Heart left ventricle (tissue), 16 donors: ENCODE results near the gene FOXP4. TPM values are rescaled to one million over a fixed set of nuclear protein-coding genes. Genes with fewer than 3 reads are reported as not detected.

ENCODE experiments used
- ATAC-seq, 4 donors: fragments of 200-7000 bp; cut with Tn5 transposase; one replicate each; pipeline ENCODE4 v1.9.1; 2020 to 2022; ENCODE audit warnings: moderate library complexity in 4 of 4, mild to moderate bottlenecking in 3 of 4, moderate number of reproducible peaks in 1 of 4
- DNase-seq, 5 donors: peaks; one replicate each; pipeline ENCODE4 v3.0.0-alpha.2; 2020
- H3K27ac ChIP-seq, 12 donors: fragments of 200-600 bp; sonication (generic) in 4 of 12; one replicate each; pipeline versions ENCODE4 v1.5.0 to v1.8.0; 2016 to 2022; ENCODE audit warnings: mild to moderate bottlenecking in 2 of 12
- H3K27me3 ChIP-seq, 9 donors: fragments of 200-600 bp; sonication (generic) in 2 of 9; one replicate each; pipeline versions ENCODE4 v1.5.1 to v1.8.0; 2016 to 2022; ENCODE audit warnings: mild to moderate bottlenecking in 3 of 9
- H3K36me3 ChIP-seq, 9 donors: fragments of 200-600 bp; sonication (generic) in 2 of 9; one replicate each; pipeline versions ENCODE4 v1.5.0 to v1.8.0; 2018 to 2022; ENCODE audit warnings: mild to moderate bottlenecking in 2 of 9
- H3K4me1 ChIP-seq, 12 donors: fragments of 200-600 bp; sonication (generic) in 4 of 12; one replicate each; pipeline versions ENCODE4 v1.5.0 to v1.8.0; 2016 to 2022; ENCODE audit warnings: mild to moderate bottlenecking in 3 of 12
- H3K4me3 ChIP-seq, 12 donors: fragments of 200-600 bp; sonication (generic) in 4 of 12; one replicate each; pipeline versions ENCODE4 v1.5.0 to v1.8.0; 2017 to 2022; ENCODE audit warnings: mild to moderate bottlenecking in 9 of 12, moderate library complexity in 4 of 12
- H3K9me3 ChIP-seq, 12 donors: fragments of 200-600 bp; sonication (generic) in 4 of 12; one replicate each; pipeline versions ENCODE4 v1.5.0 to v1.8.0; 2016 to 2022; ENCODE audit warnings: mild to moderate bottlenecking in 1 of 12
- POLR2A ChIP-seq, 2 donors: fragments of 450-650 bp; IDR thresholded peaks; one replicate each; pipeline ENCODE4 v1.6.1; 2017; ENCODE audit warnings: antibody characterized with exemption in 2 of 2, mild to moderate bottlenecking in 2 of 2, moderate library complexity in 2 of 2
- WGBS, 4 donors: extraction: QIAGEN DNeasy Blood & Tissue Kit in 2 of 4; methylation state at CpG; one replicate each; pipeline versions ENCODE4 v1.1.5 to v1.1.7; 2013 to 2018; 5-methylcytosine and 5-hydroxymethylcytosine counted together
- intact Hi-C, 10 donors: fragments of 100-400 bp; cut with DNase I; formaldehyde crosslinking; loops; one replicate each; pipeline versions ENCODE4 v1.11.1 to v1.14.2; 2022
- polyA plus RNA-seq, 2 donors: library from polyadenylated mRNA; stranded (reverse); fragments of 200-250 nt; gene quantifications; one replicate each; pipeline ENCODE4 v1.2.3, GENCODE V29; 2013
- total RNA-seq, 9 donors: library from RNA; depleted of rRNA in 2 of 9; stranded (reverse); fragments of >200 nt in 2 of 9; fragmentation: NEBNext Ultra II Directional in 3 of 9; extraction: Animal tissue kit (Norgen Biotek cat#: 25700) in 3 of 9; gene quantifications; one replicate each; pipeline versions ENCODE4 v1.1.0 to v1.2.4, GENCODE V29; 2016 to 2023
- TF ChIP-seq, protein P1 (sequence below), 12 donors: fragments of 200-600 bp; sonication (generic) in 4 of 12; IDR thresholded peaks; one replicate each; pipeline versions ENCODE4 v1.5.0 to v1.8.0; 2018 to 2022; ENCODE audit warnings: antibody characterized with exemption in 12 of 12, mild to moderate bottlenecking in 5 of 12
- donor health status: ischemic (EF 13 %, LVEDD 7.1; RV severe dilation, severe dysfunction).
- donor health status: healthy with polysubstance abuse.
- donor health status: DM: no; HTN: yes; CAD: no.
- donor health status: DM: no; HTN: no; CAD: no.
- donor health status: ischemic (EF 25% LVEDD 6.9; RV normal size, moderate dysfunction).
- donor health status: ischemic (EF 25% LVEDD 5.7; RV mildly dilated, moderate dysfunction).
- donor health status: healthy.
- donor health status: DM: yes; HTN: yes; CAD: no.
- donor health status: ischemic (EF 35%, LVEDD 5.7; RV mildly dilated, moderate dysfunction).
- donor health status: nonischemic (EF 11% LVEDD 7.7; RV severe dilation, severe dysfunction).
- donor health status: DM: yes; HTN: yes; CAD: no.
- donor health status: PGD.
- donor health status: ischemic (EF 29% LVEDD 5.4; RV normal size, mild dysfunction).
- donor health status: nonischemic (EF 23%, LVEDD 6.1; RV moderate dilation, normal function).

Gene FOXP4
- total and polyA plus RNA-seq, 11 donors: 10.9 to 22.5 (median 16.0) TPM

DNA sequence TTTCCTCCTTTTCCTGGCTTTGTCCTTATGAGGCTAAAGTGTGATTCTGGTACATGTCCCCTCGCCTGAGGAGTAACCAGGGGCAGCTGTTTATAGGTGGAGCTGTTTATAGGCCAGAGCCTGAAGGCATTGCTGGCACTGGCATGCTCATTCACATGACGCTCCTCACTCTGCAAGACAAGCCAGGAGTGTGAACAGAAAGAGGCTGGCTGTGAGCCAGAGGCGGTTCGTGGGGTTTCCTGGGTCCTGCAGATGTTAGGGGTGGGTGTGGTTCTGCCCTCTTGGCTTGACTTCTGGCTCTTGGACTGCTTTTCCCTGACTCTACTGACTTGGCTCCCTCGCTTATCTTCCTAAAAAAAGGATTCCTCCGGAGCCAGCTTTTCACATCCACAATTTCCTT, 79.3 kb downstream of the FOXP4 start:
- Histone ChIP-seq H3K4me1 (peaks cover 0 to 19% (median 8%) of the 10 kb centered on the region in 12 donors), H3K27ac (no peak overlapping the region), H3K36me3 (no peaks in the 10 kb centered on the region), H3K27me3 (no peaks in the 10 kb centered on the region), H3K4me3 (no peak overlapping the region), H3K9me3 (peaks cover 0 to 14% (median 6%) of the 10 kb centered on the region in 12 donors)
- WGBS, 4 donors: 12 to 17% (median 15%) methylated on average over 6 of the region's 6 CpGs
- peak in 4 of 5 donors; percentile 38 to 82 (median 56) for DNase-seq
- peak; percentile 79 to 94 (median 82) for ATAC-seq
- intact Hi-C loops: no loop called here
- no peak for TF ChIP-seq POLR2A (IDR thresholded peaks at IDR 0.05)
- TF ChIP-seq, protein P1, sequence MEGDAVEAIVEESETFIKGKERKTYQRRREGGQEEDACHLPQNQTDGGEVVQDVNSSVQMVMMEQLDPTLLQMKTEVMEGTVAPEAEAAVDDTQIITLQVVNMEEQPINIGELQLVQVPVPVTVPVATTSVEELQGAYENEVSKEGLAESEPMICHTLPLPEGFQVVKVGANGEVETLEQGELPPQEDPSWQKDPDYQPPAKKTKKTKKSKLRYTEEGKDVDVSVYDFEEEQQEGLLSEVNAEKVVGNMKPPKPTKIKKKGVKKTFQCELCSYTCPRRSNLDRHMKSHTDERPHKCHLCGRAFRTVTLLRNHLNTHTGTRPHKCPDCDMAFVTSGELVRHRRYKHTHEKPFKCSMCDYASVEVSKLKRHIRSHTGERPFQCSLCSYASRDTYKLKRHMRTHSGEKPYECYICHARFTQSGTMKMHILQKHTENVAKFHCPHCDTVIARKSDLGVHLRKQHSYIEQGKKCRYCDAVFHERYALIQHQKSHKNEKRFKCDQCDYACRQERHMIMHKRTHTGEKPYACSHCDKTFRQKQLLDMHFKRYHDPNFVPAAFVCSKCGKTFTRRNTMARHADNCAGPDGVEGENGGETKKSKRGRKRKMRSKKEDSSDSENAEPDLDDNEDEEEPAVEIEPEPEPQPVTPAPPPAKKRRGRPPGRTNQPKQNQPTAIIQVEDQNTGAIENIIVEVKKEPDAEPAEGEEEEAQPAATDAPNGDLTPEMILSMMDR (IDR thresholded peaks at IDR 0.05): no peak

DNA sequence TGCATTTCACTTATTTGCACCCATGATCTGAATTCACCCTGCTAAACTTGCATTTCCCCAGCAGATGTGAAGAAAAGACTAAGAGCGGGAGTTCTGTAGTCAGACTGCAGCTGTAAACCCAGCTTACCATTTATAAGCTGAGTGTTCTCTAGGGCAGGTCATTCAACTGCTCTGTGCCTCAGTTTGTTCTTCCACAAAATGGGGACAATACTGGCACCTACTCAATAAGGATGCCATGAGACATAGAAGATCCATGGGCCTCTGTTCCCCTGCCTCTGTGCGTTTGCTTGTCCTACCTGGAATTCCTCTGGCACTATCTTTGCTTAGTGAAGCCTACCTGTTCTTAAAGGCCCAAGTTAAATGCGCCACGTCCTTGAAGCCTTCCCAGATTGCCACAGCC, 79.8 kb downstream of the FOXP4 start:
- no peak for DNase-seq
- Histone ChIP-seq H3K4me1 (peaks cover 0 to 19% (median 8%) of the 10 kb centered on the region in 12 donors), H3K36me3 (no peaks in the 10 kb centered on the region), H3K27ac (no peak overlapping the region), H3K4me3 (no peak overlapping the region), H3K27me3 (no peaks in the 10 kb centered on the region), H3K9me3 (peaks cover 0 to 10% (median 4%) of the 10 kb centered on the region in 12 donors)
- no peak for TF ChIP-seq POLR2A (IDR thresholded peaks at IDR 0.05)
- TF ChIP-seq, protein P1 (IDR thresholded peaks at IDR 0.05): no peak
- intact Hi-C loops: no loop called here
- ATAC-seq: no peak
- 90 to 99% (median 96%) methylated on average over 4 of the region's 4 CpGs for WGBS, 4 donors

DNA sequence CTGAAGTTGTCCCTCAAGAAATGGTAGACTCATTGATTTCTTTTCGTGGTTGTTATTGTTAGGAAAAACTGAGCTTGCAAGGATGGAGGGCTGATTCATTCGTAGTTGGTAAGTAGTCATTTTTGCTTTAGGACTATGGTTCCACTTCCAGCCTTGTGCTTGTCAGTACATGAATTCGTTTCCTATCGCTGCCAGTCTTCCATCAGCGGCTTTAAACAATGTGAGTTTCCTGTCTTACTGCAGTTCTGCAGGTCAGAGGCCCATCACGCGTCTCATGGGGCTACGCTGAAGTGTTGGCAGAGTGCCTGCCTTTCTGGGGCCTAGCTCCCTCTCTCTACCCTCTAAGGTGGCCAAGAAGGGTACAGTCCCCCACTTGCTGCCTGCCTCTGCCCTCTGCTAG, 80.7 kb downstream of the FOXP4 start:
- TF ChIP-seq, protein P1 (IDR thresholded peaks at IDR 0.05): no peak
- no peak for TF ChIP-seq POLR2A (IDR thresholded peaks at IDR 0.05)
- Histone ChIP-seq H3K9me3 (peaks cover 0 to 4% (median 0%) of the 10 kb centered on the region in 12 donors), H3K27me3 (no peaks in the 10 kb centered on the region), H3K4me3 (no peak overlapping the region), H3K36me3 (no peaks in the 10 kb centered on the region), H3K4me1 (peaks cover 0 to 19% (median 8%) of the 10 kb centered on the region in 12 donors), H3K27ac (no peak overlapping the region)
- no peak for DNase-seq
- 53 to 67% (median 60%) methylated on average over 8 of the region's 8 CpGs for WGBS, 4 donors
- no peak for ATAC-seq
- intact Hi-C loops: no loop called here

DNA sequence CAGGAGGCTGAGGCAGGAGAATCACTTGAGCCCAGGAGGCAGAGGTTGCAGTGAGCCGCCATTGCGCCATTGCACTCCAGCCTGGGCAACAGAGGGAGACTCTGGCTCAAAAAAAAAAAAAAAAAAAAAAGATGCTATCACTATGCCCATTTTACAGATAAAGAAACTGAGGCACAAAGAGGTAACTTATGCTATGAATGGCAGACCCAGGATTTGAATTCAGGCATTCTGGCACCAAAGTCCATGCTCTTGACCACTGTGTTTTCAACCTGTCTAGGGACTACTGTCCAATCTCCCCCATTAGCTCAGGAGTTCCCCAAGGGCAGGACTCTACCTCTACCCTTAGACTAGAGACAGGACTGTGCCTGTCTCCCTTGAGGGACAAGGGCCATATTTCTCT, 82.9 kb downstream of the FOXP4 start:
- peaks cover 0 to 12% (median 6%) of the 10 kb centered on the region in 12 donors for H3K4me1 ChIP-seq

More for the DNA sequence above, 82.9 kb downstream of the FOXP4 start:
- Histone ChIP-seq H3K4me3 (no peak overlapping the region), H3K27ac (no peak overlapping the region), H3K36me3 (no peaks in the 10 kb centered on the region), H3K9me3 (no peaks in the 10 kb centered on the region), H3K27me3 (no peaks in the 10 kb centered on the region)
- WGBS, 4 donors: 93 to 100% (median 96%) methylated on average over 2 of the region's 2 CpGs
- intact Hi-C loops: no loop called here
- no peak for ATAC-seq
- DNase-seq: no peak
- TF ChIP-seq, protein P1 (IDR thresholded peaks at IDR 0.05): no peak
- TF ChIP-seq POLR2A (IDR thresholded peaks at IDR 0.05): no peak
